ENCODE data around the gene PLCXD3. TPM values are rescaled to one million over a fixed set of nuclear protein-coding genes. Genes with fewer than 3 reads are reported as not detected.

Gene PLCXD3
- total and polyA plus RNA-seq, 2 of the 8 experiments (the other 6 are each of a cell fraction or from before 2014, with no cell fraction given): 0.03 to 0.07 TPM

DNA sequence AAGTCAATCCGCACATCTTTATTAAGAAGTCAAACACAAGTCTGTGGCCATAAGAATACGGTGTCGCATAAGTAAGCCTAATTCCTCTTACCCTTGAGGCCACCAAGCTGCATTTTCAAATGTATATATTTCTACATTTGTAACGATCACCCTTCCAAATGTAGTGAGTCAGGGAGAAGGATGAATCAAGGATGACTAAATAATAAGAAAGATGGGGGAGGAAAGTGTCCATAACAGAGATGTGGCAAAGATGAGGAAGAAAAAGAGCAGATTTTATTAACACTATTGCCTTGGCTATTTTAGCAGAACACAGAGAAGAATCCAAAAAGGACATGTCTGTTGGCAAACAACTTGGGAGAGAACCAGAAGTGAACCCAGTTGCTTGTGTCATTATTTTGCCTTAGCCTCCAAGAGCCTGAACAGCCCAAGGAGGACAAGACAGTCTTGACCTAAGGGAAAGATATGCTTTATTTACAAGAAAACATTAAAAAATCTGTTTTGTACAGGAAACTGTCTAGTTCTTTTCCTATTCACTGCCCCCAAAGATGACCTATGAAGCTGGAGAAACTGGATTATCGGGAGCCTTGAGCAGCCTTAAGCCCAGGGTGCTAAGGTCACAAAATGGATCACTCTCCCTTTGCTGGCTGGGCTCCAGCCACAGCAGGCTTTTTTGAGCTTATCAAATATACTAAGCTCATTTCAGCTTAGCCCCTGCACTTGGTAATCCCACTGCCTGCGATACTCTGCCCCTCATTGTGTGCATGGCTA, 101.5 kb downstream of the PLCXD3 start:
- POLR2A ChIA-PET (ENCODE audit: partially characterized antibody): no interaction called here
- TF ChIP-seq SUZ12 (IDR thresholded peaks at IDR 0.05; ENCODE audit: low read length) (no peak), CEBPB (IDR thresholded peaks at IDR 0.05; ENCODE audit: low read depth, low read length) (no peak), TEAD4 (IDR thresholded peaks at IDR 0.05; ENCODE audit: low read depth, low read length) (no peak), RNF2 (IDR thresholded peaks at IDR 0.05; ENCODE audit: borderline replicate concordance, low read depth, low read length, missing control alignments, poor library complexity, severe bottlenecking) (no peak), NANOG (IDR thresholded peaks at IDR 0.05; ENCODE audit: insufficient read depth, low read depth, low read length, poor library complexity, severe bottlenecking) (no peak), SIRT6 (IDR thresholded peaks at IDR 0.05; ENCODE audit: low read length) (no peak), SRF (IDR thresholded peaks at IDR 0.05; ENCODE audit: low read depth, low read length) (no peak), CBX8 (IDR thresholded peaks at IDR 0.05; ENCODE audit: borderline replicate concordance, low read depth, low read length) (no peak), EP300 (IDR thresholded peaks at IDR 0.05; ENCODE audit: borderline replicate concordance in 1 of 2, low read depth in 2 of 2, low read length in 2 of 2) (no peak)

More for the DNA sequence above, 101.5 kb downstream of the PLCXD3 start:
- no peak overlapping the region for H4K8ac ChIP-seq (ENCODE audit: extremely low read depth, insufficient read depth, low read length)
- H4K20me1 ChIP-seq (replicated peaks in 1 of 2; ENCODE audit: control insufficient read depth in 1 of 2, insufficient read depth in 2 of 2, low read length in 2 of 2): no peaks in the 10 kb centered on the region
- no peak for FAIRE-seq
- H3K36me3 ChIP-seq (ENCODE audit: control insufficient read depth in 2 of 4, insufficient read depth in 4 of 4, low read length in 3 of 4): no peaks in the 10 kb centered on the region
- no peak overlapping the region for H3K4me3 ChIP-seq (ENCODE audit: extremely low read depth in 1 of 4, insufficient read depth in 2 of 4, low read depth in 3 of 4, low read length in 4 of 4)
- H3K4me2 ChIP-seq (ENCODE audit: insufficient read depth in 1 of 2, low read depth in 2 of 2, low read length in 2 of 2): no peak overlapping the region
- H4K5ac ChIP-seq (ENCODE audit: insufficient read length, low read depth, low read length): no peak overlapping the region
- H2AFZ ChIP-seq (ENCODE audit: low read length): no peak overlapping the region
- CTCF ChIA-PET (ENCODE audit: partially characterized antibody): interaction anchor here (0.8 to 2.2 kb wide), 3 partner anchors 16 to 138 kb away, joined by 3 to 7 read pairs (median 5); no protein-coding TSS in a partner anchor
- no peak overlapping the region for H4K91ac ChIP-seq (replicated peaks; ENCODE audit: insufficient read length, low read length)
- no peak for DNase-seq (ENCODE audit: low read depth in 1 of 2, low spot score in 2 of 2)
- no peak overlapping the region for H3K56ac ChIP-seq (replicated peaks; ENCODE audit: insufficient read length, low read depth, low read length)
- H2BK12ac ChIP-seq (ENCODE audit: low read depth, low read length): no peak overlapping the region
- no peak overlapping the region for H3K23ac ChIP-seq (ENCODE audit: insufficient read length)
- H3K9ac ChIP-seq (replicated peaks in 1 of 4; ENCODE audit: extremely low read depth in 1 of 4, low read depth in 3 of 4, low read length in 3 of 4): no peak overlapping the region
- H3K9me3 ChIP-seq (ENCODE audit: insufficient read depth in 2 of 2, low read depth in 1 of 2, low read length in 1 of 2): no peaks in the 10 kb centered on the region
- no peak overlapping the region for H3K4ac ChIP-seq (replicated peaks; ENCODE audit: insufficient read length, low read depth, low read length)
- peaks cover 0 to 3% (median 0%) of the 10 kb centered on the region in 4 experiments; a peak in 1 of 7 replicates for H3K4me1 ChIP-seq (replicated peaks in 1 of 4; ENCODE audit: control insufficient read depth in 3 of 4, insufficient read depth in 4 of 4, low read length in 3 of 4)
- H2BK120ac ChIP-seq (replicated peaks; ENCODE audit: low read depth, low read length): no peak overlapping the region
- H2AK5ac ChIP-seq (ENCODE audit: low read depth, low read length): no peak overlapping the region
- H3K14ac ChIP-seq (ENCODE audit: insufficient read length): no peak overlapping the region
- no peak overlapping the region for H3K27ac ChIP-seq (ENCODE audit: low read depth, low read length)
- H3K79me1 ChIP-seq (ENCODE audit: low read depth, low read length): no peaks in the 10 kb centered on the region
- no peak overlapping the region for H2BK5ac ChIP-seq (ENCODE audit: low read depth, low read length)
- no peak overlapping the region for H3K18ac ChIP-seq (ENCODE audit: extremely low read depth, low read length)
- 94% methylated on average over 6 of the region's 6 CpGs; no CpG with 5 or more reads in 1 of the 2 experiments for WGBS, 2 experiments (ENCODE audit: extremely low coverage in 1 of 2, insufficient coverage in 1 of 2, insufficient read length in 1 of 2, insufficient replicate concordance in 2 of 2, low coverage in 1 of 2, low lambda C conversion rate in 2 of 2, missing lambda C conversion rate in 1 of 2)
- no peak overlapping the region for H2BK20ac ChIP-seq (ENCODE audit: low read length)
- no peaks in the 10 kb centered on the region for H3K27me3 ChIP-seq (replicated peaks in 1 of 4; ENCODE audit: control insufficient read depth in 3 of 4, extremely low read depth in 1 of 4, insufficient read depth in 3 of 4, low read length in 3 of 4)
- H3K79me2 ChIP-seq (ENCODE audit: control insufficient read depth in 1 of 2, insufficient read depth in 2 of 2, low read length in 2 of 2): no peaks in the 10 kb centered on the region
- no peaks in the 10 kb centered on the region for H3K23me2 ChIP-seq (ENCODE audit: low read depth, low read length)
- no peak overlapping the region for H2BK15ac ChIP-seq (ENCODE audit: low read length)
